T-helper 1 cell (primary cell): ENCODE measurements around the gene TTC4.
A peak's percentile ranks its signal among the peaks of the same experiment; 100 is the strongest.

ENCODE experiments used
- DNase-seq, 5 donors: peaks; one replicate each; pipeline ENCODE4 v3.0.0-alpha.2; 2012 to 2020

The TTC4 gene

GRCh38 chr1:54787604-54788003, 71.9 kb downstream of the TTC4 start:
- no peak for DNase-seq

GRCh38 chr1:54788459-54788858, 72.8 kb downstream of the TTC4 start:
- no peak for DNase-seq

GRCh38 chr1:54791880-54792522, 76.3 kb downstream of the TTC4 start:
- peak in 1 of 5 donors; percentile 22 for DNase-seq
